HEK293 (cell line): Measurements from ENCODE around the gene KCTD15.

Experiments used
- ELK4 ChIP-seq: IDR thresholded peaks from 2 replicates; pipeline ENCODE4 v1.6.1; 2011; ENCODE audit warnings: mild to moderate bottlenecking, low read depth, low read length, borderline replicate concordance
- KLF8 ChIP-seq: fragments of 450-650 bp; formaldehyde crosslinking; IDR thresholded peaks from 2 replicates; pipeline ENCODE4 v1.5.1; 2016; ENCODE audit warnings: missing biosample characterization, missing genetic modification characterization
- PRDM1 ChIP-seq: fragments of 450-650 bp; formaldehyde crosslinking; IDR thresholded peaks from 2 replicates; pipeline ENCODE4; 2016; ENCODE audit warnings: missing biosample characterization, missing genetic modification characterization
- YY2 ChIP-seq: fragments of 450-650 bp; formaldehyde crosslinking; IDR thresholded peaks from 2 replicates; pipeline ENCODE4 v1.5.1; 2016; ENCODE audit warnings: missing biosample characterization, missing genetic modification characterization
- ZBTB26 ChIP-seq: fragments of 450-650 bp; formaldehyde crosslinking; optimal IDR thresholded peaks from 2 replicates; pipeline ENCODE3; 2016; ENCODE audit warnings: missing biosample characterization, mild to moderate bottlenecking, missing genetic modification characterization
- ZFHX2 ChIP-seq: fragments of 450-650 bp; formaldehyde crosslinking; conservative IDR thresholded peaks from 2 replicates; pipeline ENCODE4 v1.5.1; 2016; ENCODE audit warnings: missing biosample characterization, missing genetic modification characterization
- ZNF133 ChIP-seq: fragments of 450-650 bp; formaldehyde crosslinking; IDR thresholded peaks from 2 replicates; pipeline ENCODE4 v1.5.1; 2016; ENCODE audit warnings: missing biosample characterization, missing genetic modification characterization
- ZNF140 ChIP-seq: fragments of 450-650 bp; formaldehyde crosslinking; IDR thresholded peaks from 2 replicates; pipeline ENCODE4 v1.5.1; 2016; ENCODE audit warnings: missing biosample characterization, missing genetic modification characterization
- ZNF19 ChIP-seq: fragments of 450-650 bp; formaldehyde crosslinking; IDR thresholded peaks from 2 replicates; pipeline ENCODE4; 2016; ENCODE audit warnings: missing biosample characterization, missing genetic modification characterization, low read depth
- ZNF2 ChIP-seq: fragments of 450-650 bp; formaldehyde crosslinking; IDR thresholded peaks from 2 replicates; pipeline ENCODE4 v1.5.1; 2016; ENCODE audit warnings: missing biosample characterization, missing genetic modification characterization
- ZNF26 ChIP-seq: fragments of 450-650 bp; formaldehyde crosslinking; IDR thresholded peaks from 2 replicates; pipeline ENCODE4 v1.5.1; 2016; ENCODE audit warnings: missing biosample characterization, missing genetic modification characterization
- ZNF274 ChIP-seq, 2 experiments: fragments of 200-500 bp in 1 of 2; fragments of 450-650 bp in 1 of 2; sonication (Bioruptor generic) in 1 of 2; formaldehyde crosslinking in 1 of 2; IDR thresholded peaks; 2 replicates each; pipeline versions ENCODE4 v1.5.1 to v1.6.1; 2014 to 2016; ENCODE audit warnings: borderline replicate concordance in 1 of 2, inconsistent platforms in 1 of 2, low read length in 1 of 2, missing biosample characterization in 1 of 2, missing genetic modification characterization in 1 of 2
- ZNF311 ChIP-seq: fragments of 450-650 bp; formaldehyde crosslinking; IDR thresholded peaks from 2 replicates; pipeline ENCODE4 v1.5.1; 2017; ENCODE audit warnings: missing biosample characterization, missing genetic modification characterization, borderline replicate concordance
- ZNF362 ChIP-seq: fragments of 450-650 bp; formaldehyde crosslinking; IDR thresholded peaks from 2 replicates; pipeline ENCODE4 v1.5.1; 2016; ENCODE audit warnings: missing biosample characterization, missing genetic modification characterization
- ZNF398 ChIP-seq: fragments of 450-650 bp; formaldehyde crosslinking; IDR thresholded peaks from 2 replicates; pipeline ENCODE4 v1.5.1; 2017; ENCODE audit warnings: missing biosample characterization, missing genetic modification characterization
- ZNF426 ChIP-seq: fragments of 450-650 bp; formaldehyde crosslinking; IDR thresholded peaks from 2 replicates; pipeline ENCODE4 v1.5.1; 2017; ENCODE audit warnings: missing biosample characterization, missing genetic modification characterization, mild to moderate bottlenecking, inconsistent platforms, moderate library complexity
- ZNF544 ChIP-seq: fragments of 450-650 bp; formaldehyde crosslinking; IDR thresholded peaks from 2 replicates; pipeline ENCODE4 v1.5.0; 2017; ENCODE audit warnings: missing biosample characterization, missing genetic modification characterization
- ZNF549 ChIP-seq: fragments of 450-650 bp; IDR thresholded peaks from 2 replicates; pipeline ENCODE4 v1.5.1; 2018; ENCODE audit warnings: missing biosample characterization, missing genetic modification characterization, mild to moderate bottlenecking, inconsistent platforms, moderate library complexity
- ZNF658 ChIP-seq: fragments of 450-650 bp; formaldehyde crosslinking; IDR thresholded peaks from 2 replicates; pipeline ENCODE4; 2016; ENCODE audit warnings: missing biosample characterization, missing genetic modification characterization
- ZNF660 ChIP-seq: fragments of 450-650 bp; IDR thresholded peaks from 2 replicates; pipeline ENCODE4 v1.5.1; 2018; ENCODE audit warnings: missing biosample characterization, mild to moderate bottlenecking, missing genetic modification characterization
- ZNF76 ChIP-seq: fragments of 450-650 bp; formaldehyde crosslinking; IDR thresholded peaks from 2 replicates; pipeline ENCODE4; 2016; ENCODE audit warnings: low read depth, missing biosample characterization, missing genetic modification characterization, borderline replicate concordance
- ZSCAN16 ChIP-seq: fragments of 450-650 bp; formaldehyde crosslinking; IDR thresholded peaks from 2 replicates; pipeline ENCODE4 v1.5.1; 2016; ENCODE audit warnings: missing biosample characterization, missing genetic modification characterization
- ZSCAN23 ChIP-seq: fragments of 450-650 bp; formaldehyde crosslinking; IDR thresholded peaks from 2 replicates; pipeline ENCODE4 v1.5.1; 2016; ENCODE audit warnings: missing biosample characterization, missing genetic modification characterization
- TF ChIP-seq, protein P1 (sequence below): fragments of 450-650 bp; formaldehyde crosslinking; IDR thresholded peaks from 2 replicates; pipeline ENCODE4 v1.5.1; 2017; ENCODE audit warnings: missing biosample characterization, missing genetic modification characterization
- TF ChIP-seq, protein P2 (sequence below): fragments of 450-650 bp; formaldehyde crosslinking; IDR thresholded peaks from 2 replicates; pipeline ENCODE4 v1.5.1; 2017; ENCODE audit warnings: missing biosample characterization, mild to moderate bottlenecking, missing genetic modification characterization, moderate library complexity
- TF ChIP-seq, protein P3 (sequence below): fragments of 450-650 bp; formaldehyde crosslinking; IDR thresholded peaks from 2 replicates; pipeline ENCODE4 v1.5.1; 2017; ENCODE audit warnings: missing biosample characterization, missing genetic modification characterization

Gene KCTD15

DNA sequence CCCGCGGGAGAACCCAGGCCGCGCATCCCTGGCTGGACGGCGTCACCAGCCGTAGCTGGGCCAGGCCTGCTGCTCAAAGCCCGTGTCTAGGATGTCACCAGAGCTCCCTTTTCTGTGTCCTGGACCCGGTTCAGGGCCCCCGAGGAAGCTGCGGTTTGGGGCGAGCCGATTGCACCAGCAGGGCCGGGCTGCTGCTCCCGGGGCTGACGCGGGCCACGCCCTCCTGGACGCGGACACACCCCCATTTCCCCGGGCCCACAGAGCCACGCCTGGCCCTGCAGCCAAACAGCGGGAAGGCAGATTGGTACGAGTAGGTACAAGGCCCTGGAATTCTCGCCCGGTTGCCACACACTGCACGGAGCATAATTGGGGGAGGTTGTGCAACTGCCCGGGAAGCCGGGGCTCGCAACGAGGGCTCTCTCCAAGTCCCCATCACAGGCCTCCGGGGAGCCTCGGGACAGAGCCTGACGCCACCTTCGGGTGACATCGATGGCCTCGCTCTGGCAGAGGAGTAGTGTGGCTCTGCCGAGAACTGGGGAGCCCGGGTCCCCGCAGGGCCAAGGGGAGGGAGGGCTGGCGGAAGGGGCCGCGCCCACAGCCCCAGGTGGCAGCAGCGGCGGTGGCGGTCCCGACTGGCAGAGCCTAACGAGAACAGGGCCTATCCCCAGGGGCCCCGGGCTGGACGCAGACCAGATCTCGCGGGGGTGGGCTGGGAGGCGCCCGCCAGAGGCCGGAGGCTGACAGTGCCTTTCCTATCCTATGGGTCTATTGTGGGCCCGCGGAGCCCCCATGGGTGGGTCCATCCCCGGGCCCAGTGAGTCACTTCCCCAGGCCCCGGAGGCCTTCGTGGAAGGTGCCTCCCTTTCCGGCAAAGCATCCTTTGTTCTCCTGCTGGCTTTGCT, 23.5 kb downstream of the KCTD15 start (continued):
- TF ChIP-seq, protein P1, sequence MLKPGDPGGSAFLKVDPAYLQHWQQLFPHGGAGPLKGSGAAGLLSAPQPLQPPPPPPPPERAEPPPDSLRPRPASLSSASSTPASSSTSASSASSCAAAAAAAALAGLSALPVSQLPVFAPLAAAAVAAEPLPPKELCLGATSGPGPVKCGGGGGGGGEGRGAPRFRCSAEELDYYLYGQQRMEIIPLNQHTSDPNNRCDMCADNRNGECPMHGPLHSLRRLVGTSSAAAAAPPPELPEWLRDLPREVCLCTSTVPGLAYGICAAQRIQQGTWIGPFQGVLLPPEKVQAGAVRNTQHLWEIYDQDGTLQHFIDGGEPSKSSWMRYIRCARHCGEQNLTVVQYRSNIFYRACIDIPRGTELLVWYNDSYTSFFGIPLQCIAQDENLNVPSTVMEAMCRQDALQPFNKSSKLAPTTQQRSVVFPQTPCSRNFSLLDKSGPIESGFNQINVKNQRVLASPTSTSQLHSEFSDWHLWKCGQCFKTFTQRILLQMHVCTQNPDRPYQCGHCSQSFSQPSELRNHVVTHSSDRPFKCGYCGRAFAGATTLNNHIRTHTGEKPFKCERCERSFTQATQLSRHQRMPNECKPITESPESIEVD (tag by site-specific recombination) = no peak
- TF ChIP-seq, protein P2, sequence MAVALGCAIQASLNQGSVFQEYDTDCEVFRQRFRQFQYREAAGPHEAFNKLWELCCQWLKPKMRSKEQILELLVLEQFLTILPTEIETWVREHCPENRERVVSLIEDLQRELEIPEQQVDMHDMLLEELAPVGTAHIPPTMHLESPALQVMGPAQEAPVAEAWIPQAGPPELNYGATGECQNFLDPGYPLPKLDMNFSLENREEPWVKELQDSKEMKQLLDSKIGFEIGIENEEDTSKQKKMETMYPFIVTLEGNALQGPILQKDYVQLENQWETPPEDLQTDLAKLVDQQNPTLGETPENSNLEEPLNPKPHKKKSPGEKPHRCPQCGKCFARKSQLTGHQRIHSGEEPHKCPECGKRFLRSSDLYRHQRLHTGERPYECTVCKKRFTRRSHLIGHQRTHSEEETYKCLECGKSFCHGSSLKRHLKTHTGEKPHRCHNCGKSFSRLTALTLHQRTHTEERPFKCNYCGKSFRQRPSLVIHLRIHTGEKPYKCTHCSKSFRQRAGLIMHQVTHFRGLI (tag by site-specific recombination) = peak; percentile 76
- TF ChIP-seq, protein P3, sequence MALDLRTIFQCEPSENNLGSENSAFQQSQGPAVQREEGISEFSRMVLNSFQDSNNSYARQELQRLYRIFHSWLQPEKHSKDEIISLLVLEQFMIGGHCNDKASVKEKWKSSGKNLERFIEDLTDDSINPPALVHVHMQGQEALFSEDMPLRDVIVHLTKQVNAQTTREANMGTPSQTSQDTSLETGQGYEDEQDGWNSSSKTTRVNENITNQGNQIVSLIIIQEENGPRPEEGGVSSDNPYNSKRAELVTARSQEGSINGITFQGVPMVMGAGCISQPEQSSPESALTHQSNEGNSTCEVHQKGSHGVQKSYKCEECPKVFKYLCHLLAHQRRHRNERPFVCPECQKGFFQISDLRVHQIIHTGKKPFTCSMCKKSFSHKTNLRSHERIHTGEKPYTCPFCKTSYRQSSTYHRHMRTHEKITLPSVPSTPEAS = no peak
- TF ChIP-seq ZNF311 (no peak), ZNF19 (no peak), PRDM1 (tag by site-specific recombination) (no peak), ZNF426 (tag by site-specific recombination) (no peak), YY2 (tag by site-specific recombination) (no peak), ZNF398 (no peak; the same call in 1 of the 2 replicates), ZNF544 (tag by site-specific recombination) (no peak), ZNF76 (tag by site-specific recombination) (0 out of 2 replicates have a peak, but pooled peaks have one; percentile 12), KLF8 (tag by site-specific recombination) (peak; percentile 75; the same call in 1 of the 2 replicates), ELK4 (no peak), ZNF133 (tag by site-specific recombination) (no peak), ZNF549 (tag by site-specific recombination) (no peak), ZSCAN16 (0 out of 2 replicates have a peak, but pooled peaks have one; percentile 13), ZNF362 (no peak), ZFHX2 (tag by site-specific recombination) (0 out of 2 replicates have a peak, but pooled peaks have one; percentile 11), ZNF660 (tag by site-specific recombination) (peak; percentile 85), ZNF140 (no peak), ZNF26 (tag by site-specific recombination) (no peak), ZNF274 (IDR thresholded peaks at IDR 0.05; ENCODE audit: low read length) (no peak), ZNF274 (tag by site-specific recombination; IDR thresholded peaks at IDR 0.05; ENCODE audit: borderline replicate concordance) (no peak), ZNF2 (tag by site-specific recombination) (0 out of 2 replicates have a peak, but pooled peaks have one; percentile 26), ZNF658 (tag by site-specific recombination) (no peak), ZSCAN23 (tag by site-specific recombination) (no peak), ZBTB26 (tag by site-specific recombination) (peak; percentile 43)
